ENCODE data around the gene PCBP4.
"Not testable (repeated sequence)": the region's sequence is repeated elsewhere in the genome, so short reads cannot be mapped to it uniquely, and the experiment has no call there.

The PCBP4 gene

GRCh38 chr3:51997935-51998596 lies 30.8 kb upstream of the PCBP4 start:
- peaks cover 19% of the 10 kb centered on the region for H3K36me3 ChIP-seq (replicated peaks)
- no peak for TF ChIP-seq CTCF (IDR thresholded peaks at IDR 0.05; ENCODE audit: low read depth, low read length, missing control alignments)
- in situ Hi-C loops (cut with HindIII; ENCODE audit: low pct_ligation_motif_present, low sequenced_read_pairs) = no loop called here
- no peak overlapping the region for H3K4me3 ChIP-seq (ENCODE audit: low read depth, low read length)
- DNase-seq = no peak
- H3K27ac ChIP-seq = no peak overlapping the region
- H3K27me3 ChIP-seq (replicated peaks) = no peaks in the 10 kb centered on the region

- Histone ChIP-seq H3K27me3 (replicated peaks) (no peaks in the 10 kb centered on the region), H3K4me3 (ENCODE audit: low read depth, low read length) (no peak overlapping the region), H3K27ac (no peak overlapping the region), H3K36me3 (replicated peaks) (peaks cover 28% of the 10 kb centered on the region)
- no peak for TF ChIP-seq CTCF (IDR thresholded peaks at IDR 0.05; ENCODE audit: low read depth, low read length, missing control alignments)
- no peak for DNase-seq
- in situ Hi-C loops (cut with HindIII; ENCODE audit: low pct_ligation_motif_present, low sequenced_read_pairs) = no loop called here
These were observed 29.9 kb upstream of the PCBP4 start for GRCh38 chr3:51997172-51997571.

- Histone ChIP-seq H3K36me3 (replicated peaks) (peaks cover 39% of the 10 kb centered on the region), H3K27me3 (replicated peaks) (no peaks in the 10 kb centered on the region)
- in situ Hi-C loops (cut with HindIII; ENCODE audit: low pct_ligation_motif_present, low sequenced_read_pairs) = no loop called here
These were observed 28.3 kb upstream of the PCBP4 start, which contains the start of gene RPL29 for GRCh38 chr3:51995346-51996163. Gene RPL29, minus strand, starts transcription at chr3:51995895. Its CDS starts 434 bp downstream, at chr3:51995461.

GRCh38 chr3:51994530-51994929 lies 27.3 kb upstream of the PCBP4 start:
- Histone ChIP-seq H3K4me3 (ENCODE audit: low read depth, low read length) (peak overlapping the region; percentile 99), H3K27ac (peak overlapping the region; percentile 90), H3K36me3 (replicated peaks) (peaks cover 39% of the 10 kb centered on the region), H3K27me3 (replicated peaks) (no peaks in the 10 kb centered on the region)
- TF ChIP-seq CTCF (IDR thresholded peaks at IDR 0.05; ENCODE audit: low read depth, low read length, missing control alignments) = no peak
- in situ Hi-C loops (cut with HindIII; ENCODE audit: low pct_ligation_motif_present, low sequenced_read_pairs) = no loop called here
- no peak for DNase-seq

More at GRCh38 chr3:51995346-51996163, 28.3 kb upstream of the PCBP4 start, which contains the start of gene RPL29:
- Histone ChIP-seq H3K4me3 (ENCODE audit: low read depth, low read length) (peak within 1 kb of the TSS; percentile 99), H3K27ac (peak within 1 kb of the TSS; percentile 90)
- TF ChIP-seq CTCF (IDR thresholded peaks at IDR 0.05; ENCODE audit: low read depth, low read length, missing control alignments) = peak; percentile 22
- peak; percentile 95 for DNase-seq

GRCh38 chr3:51993657-51994056 lies 26.4 kb upstream of the PCBP4 start:
- peaks cover 39% of the 10 kb centered on the region for H3K36me3 ChIP-seq (replicated peaks)
- H3K27me3 ChIP-seq (replicated peaks); H3K27ac ChIP-seq; DNase-seq; in situ Hi-C loops (cut with HindIII; ENCODE audit: low pct_ligation_motif_present, low sequenced_read_pairs); H3K4me3 ChIP-seq (ENCODE audit: low read depth, low read length): not testable (repeated sequence)

- TF ChIP-seq CTCF (IDR thresholded peaks at IDR 0.05; ENCODE audit: low read depth, low read length, missing control alignments) = no peak
- H3K27ac ChIP-seq = no peak overlapping the region
- in situ Hi-C loops (cut with HindIII; ENCODE audit: low pct_ligation_motif_present, low sequenced_read_pairs) = no loop called here
- peaks cover 39% of the 10 kb centered on the region for H3K36me3 ChIP-seq (replicated peaks)
- H3K27me3 ChIP-seq (replicated peaks) = no peaks in the 10 kb centered on the region
- no peak overlapping the region for H3K4me3 ChIP-seq (ENCODE audit: low read depth, low read length)
- no peak for DNase-seq
These were observed 24.9 kb upstream of the PCBP4 start for GRCh38 chr3:51992017-51992682.

GRCh38 chr3:51990501-51990971 lies 23.3 kb upstream of the PCBP4 start:
- DNase-seq; in situ Hi-C loops (cut with HindIII; ENCODE audit: low pct_ligation_motif_present, low sequenced_read_pairs): not testable (repeated sequence)

More at GRCh38 chr3:51990501-51990971, 23.3 kb upstream of the PCBP4 start:
- H3K27me3 ChIP-seq (replicated peaks); H3K27ac ChIP-seq; H3K4me3 ChIP-seq (ENCODE audit: low read depth, low read length): not testable (repeated sequence)
- H3K36me3 ChIP-seq (replicated peaks) = peaks cover 39% of the 10 kb centered on the region
